IPS-NIHi7 (cell line): ENCODE measurements around the gene ANO2.
"Not testable (repeated sequence)": the region's sequence is repeated elsewhere in the genome, so short reads cannot be mapped to it uniquely, and the experiment has no call there.

Experiments used
- DNase-seq: peaks from one replicate; pipeline ENCODE4 v3.0.0; 2012; ENCODE audit warnings: mixed read lengths; ENCODE audit errors: extremely low spot score

The ANO2 gene

GRCh38 chr12:5887819-5888218, 57.2 kb downstream of the ANO2 start:
- not testable (repeated sequence) for DNase-seq

- no peak for DNase-seq
Observed at GRCh38 chr12:5884866-5885265, 60.2 kb downstream of the ANO2 start.

- no peak for DNase-seq
Observed at GRCh38 chr12:5884285-5884684, 60.8 kb downstream of the ANO2 start.

GRCh38 chr12:5882511-5883190, 62.4 kb downstream of the ANO2 start:
- no peak for DNase-seq

- no peak for DNase-seq
Observed at GRCh38 chr12:5881666-5882065, 63.4 kb downstream of the ANO2 start.

- DNase-seq: no peak
Observed at GRCh38 chr12:5881101-5881606, 63.9 kb downstream of the ANO2 start.

GRCh38 chr12:5875851-5876250, 69.2 kb downstream of the ANO2 start:
- no peak for DNase-seq

GRCh38 chr12:5874514-5874913, 70.5 kb downstream of the ANO2 start:
- DNase-seq: no peak

GRCh38 chr12:5873281-5873919, 71.7 kb downstream of the ANO2 start:
- peak; percentile 39 for DNase-seq

GRCh38 chr12:5872745-5873144, 72.3 kb downstream of the ANO2 start:
- DNase-seq: peak; percentile 38

GRCh38 chr12:5871741-5872140, 73.3 kb downstream of the ANO2 start:
- no peak for DNase-seq

- DNase-seq: no peak
Observed at GRCh38 chr12:5870183-5870582, 74.9 kb downstream of the ANO2 start.

- no peak for DNase-seq
Observed at GRCh38 chr12:5868625-5869295, 76.3 kb downstream of the ANO2 start.

GRCh38 chr12:5865397-5865796, 79.7 kb downstream of the ANO2 start:
- DNase-seq: no peak

- DNase-seq: no peak
Observed at GRCh38 chr12:5864972-5865371, 80.1 kb downstream of the ANO2 start.

GRCh38 chr12:5864301-5864700, 80.8 kb downstream of the ANO2 start:
- no peak for DNase-seq

- DNase-seq: no peak
Observed at GRCh38 chr12:5861416-5861815, 83.6 kb downstream of the ANO2 start.

GRCh38 chr12:5856692-5857091, 88.4 kb downstream of the ANO2 start:
- DNase-seq: no peak

GRCh38 chr12:5846950-5847349, 98.1 kb downstream of the ANO2 start:
- no peak for DNase-seq

GRCh38 chr12:5840944-5841343, 104.1 kb downstream of the ANO2 start:
- DNase-seq: peak; percentile 26

GRCh38 chr12:5830111-5830510, 114.9 kb downstream of the ANO2 start:
- peak; percentile 35 for DNase-seq

- peak; percentile 61 for DNase-seq
Observed at GRCh38 chr12:5827591-5827990, 117.5 kb downstream of the ANO2 start.

- DNase-seq: not testable (repeated sequence)
Observed at GRCh38 chr12:5825761-5826160, 119.3 kb downstream of the ANO2 start.
